HEK293 (cell line): Measurements from ENCODE around the gene LMTK2.
A peak's percentile ranks its signal among the peaks of the same experiment; 100 is the strongest.

Source experiments
- CTCF ChIA-PET: fragments of 350-600 bp; formaldehyde crosslinking; extraction: SDS; loops from one replicate; lab custom pipeline; 2021; ENCODE audit warnings: antibody characterized with exemption; lab: Yijun Ruan, JAX
- POLR2A ChIA-PET: fragments of 300-600 bp; formaldehyde crosslinking; extraction: SDS; loops from one replicate; lab custom pipeline; 2020; ENCODE audit warnings: antibody characterized with exemption, inconsistent platforms; lab: Yijun Ruan, JAX
- H3K27ac ChIP-seq: fragments of 200-500 bp; sonication (Bioruptor generic); 2 replicates; pipeline ENCODE4 v1.5.1; 2014; ENCODE audit warnings: low read depth, low read length, control low read depth, inconsistent platforms; ENCODE audit errors: extremely low read depth
- H3K36me3 ChIP-seq, 2 experiments: fragments of 200-500 bp in 1 of 2; sonication (Bioruptor generic) in 1 of 2; 1 replicate in 1 of 2; 2 replicates in 1 of 2; pipeline ENCODE4 v1.5.1; 2014 to 2017; ENCODE audit warnings: inconsistent platforms in 2 of 2, low read length in 2 of 2; ENCODE audit not compliant: control insufficient read depth in 2 of 2, insufficient read depth in 1 of 2
- H3K4me1 ChIP-seq: fragments of 200-500 bp; sonication (Bioruptor generic); 2 replicates; pipeline ENCODE4 v1.5.1; 2014; ENCODE audit warnings: mild to moderate bottlenecking, low read length, inconsistent platforms; ENCODE audit not compliant: control insufficient read depth, insufficient read depth
- H3K4me3 ChIP-seq: 2 replicates; pipeline ENCODE4 v1.5.1; 2011; ENCODE audit warnings: low read depth, mild to moderate bottlenecking, control low read depth, low read length, moderate library complexity
- H3K9me3 ChIP-seq: fragments of 200-500 bp; sonication (Bioruptor generic); 2 replicates; pipeline ENCODE4 v1.5.1; 2014; ENCODE audit warnings: low read depth, low read length, inconsistent platforms; ENCODE audit not compliant: control insufficient read depth, insufficient read depth
- EGR2 ChIP-seq: fragments of 450-650 bp; formaldehyde crosslinking; IDR thresholded peaks from 2 replicates; pipeline ENCODE4 v1.5.1; 2016; ENCODE audit warnings: low read depth, missing biosample characterization, missing genetic modification characterization
- FEZF1 ChIP-seq: fragments of 450-650 bp; formaldehyde crosslinking; IDR thresholded peaks from 2 replicates; pipeline ENCODE4 v1.5.1; 2016; ENCODE audit warnings: missing biosample characterization, missing genetic modification characterization
- KLF8 ChIP-seq: fragments of 450-650 bp; formaldehyde crosslinking; IDR thresholded peaks from 2 replicates; pipeline ENCODE4 v1.5.1; 2016; ENCODE audit warnings: missing biosample characterization, missing genetic modification characterization
- MYNN ChIP-seq: fragments of 450-650 bp; formaldehyde crosslinking; IDR thresholded peaks from 2 replicates; pipeline ENCODE4 v1.5.1; 2016; ENCODE audit warnings: missing biosample characterization, missing genetic modification characterization, borderline replicate concordance
- PRDM1 ChIP-seq: fragments of 450-650 bp; formaldehyde crosslinking; IDR thresholded peaks from 2 replicates; pipeline ENCODE4; 2016; ENCODE audit warnings: missing biosample characterization, missing genetic modification characterization
- REPIN1 ChIP-seq: fragments of 450-650 bp; formaldehyde crosslinking; IDR thresholded peaks from 2 replicates; pipeline ENCODE4 v1.5.1; 2017; ENCODE audit warnings: missing biosample characterization, missing genetic modification characterization, low read depth
- REST ChIP-seq: fragments of 450-650 bp; formaldehyde crosslinking; IDR thresholded peaks from 2 replicates; pipeline ENCODE4 v1.5.1; 2016; ENCODE audit warnings: missing biosample characterization, missing genetic modification characterization
- SCRT2 ChIP-seq: fragments of 450-650 bp; formaldehyde crosslinking; IDR thresholded peaks from 2 replicates; pipeline ENCODE4 v1.5.1; 2016; ENCODE audit warnings: missing biosample characterization, missing genetic modification characterization
- ZBTB44 ChIP-seq: fragments of 450-650 bp; IDR thresholded peaks from 2 replicates; pipeline ENCODE4 v1.5.1; 2018; ENCODE audit warnings: missing biosample characterization, mild to moderate bottlenecking, missing genetic modification characterization
- ZBTB7A ChIP-seq: fragments of 450-650 bp; formaldehyde crosslinking; IDR thresholded peaks from 2 replicates; pipeline ENCODE4 v1.5.1; 2016; ENCODE audit warnings: low read depth, missing biosample characterization, missing genetic modification characterization
- ZFP3 ChIP-seq: fragments of 450-650 bp; formaldehyde crosslinking; IDR thresholded peaks from 2 replicates; pipeline ENCODE4 v1.5.1; 2016; ENCODE audit warnings: low read depth, missing biosample characterization, missing genetic modification characterization
- ZIC2 ChIP-seq: fragments of 450-650 bp; formaldehyde crosslinking; IDR thresholded peaks from 2 replicates; pipeline ENCODE4 v1.5.1; 2016; ENCODE audit warnings: missing biosample characterization, missing genetic modification characterization
- ZNF169 ChIP-seq: fragments of 450-650 bp; formaldehyde crosslinking; IDR thresholded peaks from 2 replicates; pipeline ENCODE4 v1.5.1; 2016; ENCODE audit warnings: missing biosample characterization, missing genetic modification characterization
- ZNF175 ChIP-seq: fragments of 450-650 bp; formaldehyde crosslinking; IDR thresholded peaks from 2 replicates; pipeline ENCODE4 v1.5.1; 2016; ENCODE audit warnings: missing biosample characterization, missing genetic modification characterization
- ZNF184 ChIP-seq: fragments of 450-650 bp; IDR thresholded peaks from 2 replicates; pipeline ENCODE4 v1.5.1; 2018; ENCODE audit warnings: missing biosample characterization, mild to moderate bottlenecking, missing genetic modification characterization
- ZNF202 ChIP-seq: fragments of 450-650 bp; formaldehyde crosslinking; IDR thresholded peaks from 2 replicates; pipeline ENCODE4 v1.5.1; 2016; ENCODE audit warnings: missing biosample characterization, missing genetic modification characterization, borderline replicate concordance
- ZNF341 ChIP-seq: fragments of 450-650 bp; formaldehyde crosslinking; IDR thresholded peaks from 2 replicates; pipeline ENCODE4; 2016; ENCODE audit warnings: low read depth, missing biosample characterization, missing genetic modification characterization
- ZNF404 ChIP-seq: fragments of 450-650 bp; formaldehyde crosslinking; IDR thresholded peaks from 2 replicates; pipeline ENCODE4 v1.5.1; 2017; ENCODE audit warnings: missing biosample characterization, missing genetic modification characterization
- ZNF561 ChIP-seq: fragments of 450-650 bp; IDR thresholded peaks from 2 replicates; pipeline ENCODE4 v1.5.1; 2018; ENCODE audit warnings: missing biosample characterization, missing genetic modification characterization, borderline replicate concordance
- ZNF624 ChIP-seq: fragments of 450-650 bp; formaldehyde crosslinking; IDR thresholded peaks from 2 replicates; pipeline ENCODE4 v1.5.1; 2017; ENCODE audit warnings: missing biosample characterization, missing genetic modification characterization
- TF ChIP-seq, protein P1 (sequence below): fragments of 450-650 bp; formaldehyde crosslinking; IDR thresholded peaks from 2 replicates; pipeline ENCODE4 v1.5.1; 2016; ENCODE audit warnings: missing biosample characterization, missing genetic modification characterization
- TF ChIP-seq, protein P2 (sequence below): fragments of 450-650 bp; formaldehyde crosslinking; IDR thresholded peaks from 2 replicates; pipeline ENCODE4 v1.5.1; 2016; ENCODE audit warnings: missing biosample characterization, missing genetic modification characterization

The LMTK2 gene

GRCh38 chr7:98163269-98163668 is 56.6 kb downstream of the LMTK2 start:
- H3K4me3 ChIP-seq: no peak overlapping the region
- ChIA-PET CTCF (interaction anchor here (0.7 to 13.8 kb wide), 3 partner anchors 42 to 145 kb away, joined by 3 to 533 read pairs (median 3); no protein-coding TSS in a partner anchor), POLR2A (no interaction called here)
- H3K9me3 ChIP-seq: no peaks in the 10 kb centered on the region
- no peak for TF ChIP-seq ZNF624 (tag by site-specific recombination)
- no peak for TF ChIP-seq EGR2 (tag by site-specific recombination)
- TF ChIP-seq ZBTB7A: no peak
- no peak for TF ChIP-seq ZNF341 (tag by site-specific recombination)
- TF ChIP-seq ZNF404: no peak
- peak; percentile 40; the same call in 1 of the 2 replicates for TF ChIP-seq ZIC2 (tag by site-specific recombination)
- TF ChIP-seq, all 188 proteins: peak for 1
- Histone ChIP-seq H3K27ac (no peak overlapping the region), H3K4me1 (no peaks in the 10 kb centered on the region), H3K36me3 (peaks cover 5 to 6% of the 10 kb centered on the region in 2 experiments)

- POLR2A ChIA-PET: no interaction called here
- no peaks in the 10 kb centered on the region for H3K9me3 ChIP-seq
- no peak overlapping the region for H3K4me3 ChIP-seq
- no peaks in the 10 kb centered on the region for H3K4me1 ChIP-seq
- CTCF ChIA-PET: interaction anchor here (0.8 to 13.8 kb wide), 4 partner anchors 28 to 145 kb away, joined by 3 to 533 read pairs (median 40); no protein-coding TSS in a partner anchor
- H3K36me3 ChIP-seq: peaks cover 5 to 6% of the 10 kb centered on the region in 2 experiments
- no peak overlapping the region for H3K27ac ChIP-seq
- TF ChIP-seq ZFP3: no peak
- TF ChIP-seq SCRT2: peak; percentile 86
- no peak for TF ChIP-seq REST
- TF ChIP-seq ZNF175: no peak
- 0 out of 2 replicates have a peak, but pooled peaks have one; percentile 13 for TF ChIP-seq ZNF561 (tag by site-specific recombination)
- TF ChIP-seq MYNN (tag by site-specific recombination): no peak
- TF ChIP-seq, protein P1, sequence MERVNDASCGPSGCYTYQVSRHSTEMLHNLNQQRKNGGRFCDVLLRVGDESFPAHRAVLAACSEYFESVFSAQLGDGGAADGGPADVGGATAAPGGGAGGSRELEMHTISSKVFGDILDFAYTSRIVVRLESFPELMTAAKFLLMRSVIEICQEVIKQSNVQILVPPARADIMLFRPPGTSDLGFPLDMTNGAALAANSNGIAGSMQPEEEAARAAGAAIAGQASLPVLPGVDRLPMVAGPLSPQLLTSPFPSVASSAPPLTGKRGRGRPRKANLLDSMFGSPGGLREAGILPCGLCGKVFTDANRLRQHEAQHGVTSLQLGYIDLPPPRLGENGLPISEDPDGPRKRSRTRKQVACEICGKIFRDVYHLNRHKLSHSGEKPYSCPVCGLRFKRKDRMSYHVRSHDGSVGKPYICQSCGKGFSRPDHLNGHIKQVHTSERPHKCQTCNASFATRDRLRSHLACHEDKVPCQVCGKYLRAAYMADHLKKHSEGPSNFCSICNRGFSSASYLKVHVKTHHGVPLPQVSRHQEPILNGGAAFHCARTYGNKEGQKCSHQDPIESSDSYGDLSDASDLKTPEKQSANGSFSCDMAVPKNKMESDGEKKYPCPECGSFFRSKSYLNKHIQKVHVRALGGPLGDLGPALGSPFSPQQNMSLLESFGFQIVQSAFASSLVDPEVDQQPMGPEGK (tag by site-specific recombination): no peak
- TF ChIP-seq KLF8 (tag by site-specific recombination): no peak
- peak; percentile 22; the same call in 1 of the 2 replicates for TF ChIP-seq ZNF184 (tag by site-specific recombination)
- no peak for TF ChIP-seq REPIN1
- peak; percentile 50; the same call in 1 of the 2 replicates for TF ChIP-seq FEZF1
- peak; percentile 64; the same call in 1 of the 2 replicates for TF ChIP-seq PRDM1 (tag by site-specific recombination)
- TF ChIP-seq ZNF202: no peak
- no peak for TF ChIP-seq ZNF169
- TF ChIP-seq, protein P2, sequence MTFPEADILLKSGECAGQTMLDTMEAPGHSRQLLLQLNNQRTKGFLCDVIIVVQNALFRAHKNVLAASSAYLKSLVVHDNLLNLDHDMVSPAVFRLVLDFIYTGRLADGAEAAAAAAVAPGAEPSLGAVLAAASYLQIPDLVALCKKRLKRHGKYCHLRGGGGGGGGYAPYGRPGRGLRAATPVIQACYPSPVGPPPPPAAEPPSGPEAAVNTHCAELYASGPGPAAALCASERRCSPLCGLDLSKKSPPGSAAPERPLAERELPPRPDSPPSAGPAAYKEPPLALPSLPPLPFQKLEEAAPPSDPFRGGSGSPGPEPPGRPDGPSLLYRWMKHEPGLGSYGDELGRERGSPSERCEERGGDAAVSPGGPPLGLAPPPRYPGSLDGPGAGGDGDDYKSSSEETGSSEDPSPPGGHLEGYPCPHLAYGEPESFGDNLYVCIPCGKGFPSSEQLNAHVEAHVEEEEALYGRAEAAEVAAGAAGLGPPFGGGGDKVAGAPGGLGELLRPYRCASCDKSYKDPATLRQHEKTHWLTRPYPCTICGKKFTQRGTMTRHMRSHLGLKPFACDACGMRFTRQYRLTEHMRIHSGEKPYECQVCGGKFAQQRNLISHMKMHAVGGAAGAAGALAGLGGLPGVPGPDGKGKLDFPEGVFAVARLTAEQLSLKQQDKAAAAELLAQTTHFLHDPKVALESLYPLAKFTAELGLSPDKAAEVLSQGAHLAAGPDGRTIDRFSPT (tag by site-specific recombination): 0 out of 2 replicates have a peak, but pooled peaks have one; percentile 39
- peak; percentile 72 for TF ChIP-seq ZBTB44
These were observed 57.2 kb downstream of the LMTK2 start for GRCh38 chr7:98163704-98164494.
